Fibroblast of lung (primary cell): ENCODE data around the gene TMEM235. TPM values are rescaled to one million over a fixed set of nuclear protein-coding genes. Genes with fewer than 3 reads are reported as not detected.

Experiments used
- DNase-seq, 2 donors: peaks; one replicate each; pipeline versions ENCODE4 v3.0.0 to v3.0.0-alpha.2; 2010; ENCODE audit warnings: low read depth in 2 of 2
- H2AFZ ChIP-seq: 2 replicates; pipeline ENCODE4 v1.5.1; 2012; ENCODE audit warnings: low read length, control low read depth, inconsistent platforms
- H3K27ac ChIP-seq: 2 replicates; pipeline ENCODE4 v1.5.1; 2011; ENCODE audit warnings: low read length, control low read depth; ENCODE audit not compliant: insufficient read depth
- H3K27me3 ChIP-seq: 2 replicates; pipeline ENCODE4 v1.5.1; 2011; ENCODE audit warnings: mild to moderate bottlenecking, low read length; ENCODE audit not compliant: control insufficient read depth, insufficient read depth
- H3K36me3 ChIP-seq: 2 replicates; pipeline ENCODE4 v1.5.1; 2011; ENCODE audit warnings: low read length; ENCODE audit not compliant: control insufficient read depth, insufficient read depth
- H3K4me1 ChIP-seq: 2 replicates; pipeline ENCODE4 v1.5.1; 2011; ENCODE audit warnings: low read length; ENCODE audit not compliant: control insufficient read depth, insufficient read depth; ENCODE audit errors: extremely low read depth
- H3K4me2 ChIP-seq: 2 replicates; pipeline ENCODE4 v1.5.1; 2011; ENCODE audit warnings: low read length, control low read depth; ENCODE audit not compliant: insufficient read depth; ENCODE audit errors: extremely low read depth
- H3K4me3 ChIP-seq, 4 experiments: fragments of 200-600 bp in 1 of 4; sonication (generic) in 1 of 4; replicated peaks in 1 of 4; 2 replicates each; pipeline ENCODE4 v1.5.1; 2011 to 2016; ENCODE audit warnings: low read length in 4 of 4, low read depth in 3 of 4, mild to moderate bottlenecking in 3 of 4, control low read depth in 2 of 4, inconsistent platforms in 1 of 4, mixed read lengths in 1 of 4; ENCODE audit not compliant: insufficient read depth in 1 of 4; ENCODE audit errors: control extremely low read depth in 1 of 4
- H3K79me2 ChIP-seq: 2 replicates; pipeline ENCODE4 v1.5.1; 2012; ENCODE audit warnings: mild to moderate bottlenecking, low read length, inconsistent platforms; ENCODE audit not compliant: control insufficient read depth, insufficient read depth
- H3K9ac ChIP-seq: 2 replicates; pipeline ENCODE4 v1.5.1; 2011; ENCODE audit warnings: mild to moderate bottlenecking, low read length, control low read depth; ENCODE audit not compliant: insufficient read depth
- H3K9me3 ChIP-seq: 2 replicates; pipeline ENCODE4 v1.5.1; 2012; ENCODE audit warnings: low read depth, low read length; ENCODE audit not compliant: control insufficient read depth, insufficient read depth
- H4K20me1 ChIP-seq: 2 replicates; pipeline ENCODE4 v1.5.1; 2011; ENCODE audit warnings: low read length; ENCODE audit not compliant: control insufficient read depth, insufficient read depth; ENCODE audit errors: extremely low read depth
- CTCF ChIP-seq, 2 donors: IDR thresholded peaks in 1 of 2; conservative IDR thresholded peaks in 1 of 2; 1 replicate in 1 of 2; 2 replicates in 1 of 2; pipeline ENCODE4 v1.5.1; 2011 to 2012; ENCODE audit warnings: low read length in 2 of 2, control low read depth in 1 of 2, inconsistent platforms in 1 of 2, low read depth in 1 of 2, mild to moderate bottlenecking in 1 of 2
- EZH2 ChIP-seq: IDR thresholded peaks from 2 replicates; pipeline ENCODE4 v1.5.1; 2012; ENCODE audit warnings: low read length, control low read depth, mild to moderate bottlenecking; ENCODE audit errors: missing control alignments
- polyA plus RNA-seq, 2 donors: library from polyadenylated mRNA; depleted of rRNA in 1 of 2; stranded (reverse) in 1 of 2; unstranded in 1 of 2; fragments of >200 nt; gene quantifications; 2 replicates each; pipeline ENCODE4 v1.2.1, GENCODE V29; 2011 to 2012; ENCODE audit warnings: missing spikeins in 1 of 2
- total RNA-seq: library from RNA; depleted of rRNA; stranded (reverse); fragments of >200 nt; gene quantifications from 2 replicates; pipeline ENCODE4 v1.2.1, GENCODE V29; 2014

The TMEM235 gene
- total and polyA plus RNA-seq, 2 donors (not counting 1 experiment from before 2014, with no cell fraction given): not detected

DNA sequence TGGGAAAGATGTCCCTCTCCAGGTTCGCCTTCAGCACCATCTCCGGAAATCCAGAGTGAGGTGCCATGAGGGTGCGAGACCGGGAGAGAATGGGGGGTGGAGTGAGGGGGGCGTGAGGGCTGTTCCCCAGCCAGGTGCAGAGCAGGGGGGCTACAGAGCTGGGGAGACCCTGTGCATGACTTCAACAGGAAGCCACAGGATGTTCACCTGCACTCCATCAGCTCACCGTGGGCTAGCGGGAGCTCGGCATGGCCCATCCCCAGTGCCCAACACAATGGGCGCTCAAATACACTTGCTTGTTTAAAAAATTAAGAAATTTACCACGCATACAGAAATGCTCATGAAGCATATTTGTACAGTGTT, 27.7 kb downstream of the TMEM235 start:
- no peak overlapping the region for H3K9ac ChIP-seq
- H2AFZ ChIP-seq: no peak overlapping the region
- H3K4me3 ChIP-seq: no peak overlapping the region
- peaks cover 2% of the 10 kb centered on the region for H3K27me3 ChIP-seq
- H3K27ac ChIP-seq: no peak overlapping the region
- no peaks in the 10 kb centered on the region for H3K79me2 ChIP-seq
- no peaks in the 10 kb centered on the region for H4K20me1 ChIP-seq
- no peaks in the 10 kb centered on the region for H3K36me3 ChIP-seq
- no peaks in the 10 kb centered on the region for H3K4me1 ChIP-seq
- no peaks in the 10 kb centered on the region for H3K9me3 ChIP-seq
- TF ChIP-seq CTCF (conservative IDR thresholded peaks at IDR 0.05 in 1 of 2, IDR thresholded peaks at IDR 0.05 in 1 of 2; ENCODE audit: low read depth in 1 of 2, low read length in 2 of 2) (no peak), EZH2 (no peak)
- no peak for DNase-seq
- H3K4me2 ChIP-seq: no peak overlapping the region

- H2AFZ ChIP-seq: no peak overlapping the region
Measured at GRCh38 chr17:78263063-78263735, 31.8 kb downstream of the TMEM235 start.

GRCh38 chr17:78263736-78264340, 32.4 kb downstream of the TMEM235 start:
- Histone ChIP-seq H3K4me3 (no peak overlapping the region), H2AFZ (no peak overlapping the region), H3K4me1 (no peaks in the 10 kb centered on the region), H4K20me1 (no peaks in the 10 kb centered on the region), H3K79me2 (no peaks in the 10 kb centered on the region), H3K9me3 (no peaks in the 10 kb centered on the region), H3K9ac (no peak overlapping the region), H3K27me3 (no peaks in the 10 kb centered on the region), H3K4me2 (no peak overlapping the region), H3K36me3 (no peaks in the 10 kb centered on the region), H3K27ac (no peak overlapping the region)
- DNase-seq: no peak
- TF ChIP-seq CTCF (conservative IDR thresholded peaks at IDR 0.05 in 1 of 2, IDR thresholded peaks at IDR 0.05 in 1 of 2; ENCODE audit: low read depth in 1 of 2, low read length in 2 of 2) (no peak), EZH2 (no peak)

More at GRCh38 chr17:78263063-78263735, 31.8 kb downstream of the TMEM235 start:
- H3K9me3 ChIP-seq: no peaks in the 10 kb centered on the region
- no peak for DNase-seq
- H3K9ac ChIP-seq: no peak overlapping the region
- H3K4me3 ChIP-seq: no peak overlapping the region
- H3K27me3 ChIP-seq: no peaks in the 10 kb centered on the region
- H3K27ac ChIP-seq: no peak overlapping the region
- no peaks in the 10 kb centered on the region for H3K4me1 ChIP-seq
- no peaks in the 10 kb centered on the region for H3K36me3 ChIP-seq
- no peak overlapping the region for H3K4me2 ChIP-seq
- H4K20me1 ChIP-seq: no peaks in the 10 kb centered on the region
- no peaks in the 10 kb centered on the region for H3K79me2 ChIP-seq
- TF ChIP-seq EZH2: no peak
- no peak for TF ChIP-seq CTCF (conservative IDR thresholded peaks at IDR 0.05 in 1 of 2, IDR thresholded peaks at IDR 0.05 in 1 of 2; ENCODE audit: low read depth in 1 of 2, low read length in 2 of 2)
